AG08395 (cell line): ENCODE measurements around the gene SF3B2.
A peak's percentile ranks its signal among the peaks of the same experiment; 100 is the strongest.

Experiments
- DNase-seq: peaks from one replicate; pipeline ENCODE4 v3.0.0; 2012; ENCODE audit warnings: mixed read lengths, low spot score

The SF3B2 gene

DNA sequence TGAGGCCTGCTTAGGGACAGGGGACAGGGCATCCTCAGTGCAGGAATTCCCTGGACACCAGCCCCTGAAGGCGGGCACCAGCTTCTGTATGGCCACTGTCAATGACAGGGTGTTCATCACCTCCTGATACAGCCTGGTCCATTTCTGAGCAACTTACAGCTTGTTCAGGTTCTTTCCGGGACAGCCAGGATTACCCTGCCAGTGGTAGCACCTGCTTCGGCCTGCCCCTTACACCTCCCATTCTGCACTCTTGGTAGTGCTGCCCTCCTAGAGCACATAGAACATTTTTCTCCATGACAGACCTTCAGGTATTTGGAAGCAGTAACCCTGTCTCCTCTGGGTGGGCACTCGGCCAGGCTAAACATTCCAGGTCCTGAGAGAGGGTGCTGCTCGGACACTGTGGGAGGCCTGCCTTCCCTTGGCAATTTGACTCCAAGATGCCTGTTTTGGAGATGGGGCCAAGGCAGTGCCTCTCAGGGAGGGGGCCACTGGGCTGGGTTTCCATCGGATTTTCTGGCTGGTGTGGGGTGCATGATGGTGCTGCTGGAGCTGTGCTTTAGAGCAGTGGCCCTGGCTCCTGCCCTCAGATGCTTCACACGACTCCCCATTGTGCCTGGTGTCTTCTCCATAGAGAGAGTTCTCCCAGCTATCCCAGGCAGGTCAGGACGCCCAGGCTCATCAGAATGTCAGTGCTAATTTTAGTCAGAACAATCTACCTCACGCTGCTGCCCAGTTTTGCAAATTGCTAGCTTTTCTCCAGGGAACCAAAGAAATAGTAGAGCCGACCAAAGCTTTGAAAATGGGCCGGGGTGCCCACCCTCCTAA, 4.4 kb upstream of the SF3B2 start:
- no peak for DNase-seq

DNA sequence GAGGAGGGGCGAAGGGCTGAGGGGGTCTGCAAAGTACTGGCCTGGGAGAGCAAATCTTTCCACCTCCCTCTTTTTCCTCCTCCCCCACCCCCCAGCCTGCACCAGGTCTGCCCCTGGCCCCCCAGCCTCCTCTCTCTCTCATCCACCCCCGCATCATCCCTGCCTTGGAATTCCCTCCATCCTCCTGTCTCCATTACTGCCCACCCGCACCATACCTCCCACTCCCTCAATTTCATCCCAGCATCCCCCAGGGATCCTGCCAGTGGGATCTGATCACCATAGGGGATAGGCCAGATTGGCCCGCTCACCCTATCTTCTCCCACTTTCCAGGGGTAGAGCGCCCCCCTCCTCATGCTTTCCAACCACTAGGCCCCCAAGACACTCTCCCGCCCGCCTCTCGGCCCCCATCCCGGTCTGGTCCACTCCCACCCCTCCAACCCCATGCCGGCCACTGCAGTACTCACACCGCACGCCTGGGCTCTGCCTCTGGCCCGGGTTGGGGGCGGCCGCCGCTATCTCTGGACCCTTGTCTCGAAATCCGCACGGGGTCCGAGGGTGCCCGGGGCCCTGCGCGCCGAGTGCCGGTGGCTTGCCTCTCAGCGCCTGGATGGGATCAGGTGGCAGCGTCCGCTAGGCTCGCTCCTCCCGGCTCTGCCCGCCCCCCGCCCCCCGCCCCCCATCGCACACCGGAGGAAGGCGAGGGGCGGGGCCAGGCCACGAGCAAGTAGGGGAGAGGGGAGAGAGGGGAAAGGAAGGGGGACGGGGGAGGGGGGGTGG, 3.4 kb upstream of the SF3B2 start, which contains the start of gene GAL3ST3:
TSS of gene GAL3ST3 (minus strand) at position 615 of the 777 bp plus-strand sequence. CDS start 3,746 bp downstream, outside the sequence.
- no peak for DNase-seq

DNA sequence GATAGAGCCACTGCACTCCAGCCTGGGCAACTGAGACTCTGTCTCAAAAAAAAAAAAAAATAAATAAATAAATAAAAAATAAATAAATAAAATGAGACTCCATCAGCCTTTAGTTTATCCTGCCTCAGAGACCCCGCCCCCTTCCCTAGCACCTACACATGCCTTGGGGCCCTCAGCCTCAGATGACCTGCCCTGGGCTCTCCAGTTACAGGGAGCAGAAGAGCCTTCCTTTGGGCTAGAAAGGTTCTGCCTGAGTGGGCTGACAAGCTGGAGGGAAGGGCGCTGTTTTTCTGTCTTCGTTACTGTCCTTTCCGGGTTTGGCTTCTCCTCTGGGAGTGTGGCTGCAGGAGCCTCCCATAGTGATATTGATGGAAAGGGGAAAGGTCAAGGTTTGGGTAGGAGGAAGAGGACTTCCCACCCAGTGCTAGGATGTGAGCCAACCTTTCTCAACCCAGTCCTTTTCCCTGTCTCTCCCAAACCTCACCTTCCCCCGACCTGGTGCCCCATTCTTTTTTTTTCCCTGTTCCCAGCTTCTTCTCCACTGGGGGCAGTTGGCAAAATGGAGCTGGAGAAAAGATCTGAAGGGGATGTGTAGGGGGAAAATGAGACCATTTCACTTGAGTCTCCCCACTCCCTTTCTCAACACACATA, 1.5 kb upstream of the SF3B2 start:
- DNase-seq, result no peak

DNA sequence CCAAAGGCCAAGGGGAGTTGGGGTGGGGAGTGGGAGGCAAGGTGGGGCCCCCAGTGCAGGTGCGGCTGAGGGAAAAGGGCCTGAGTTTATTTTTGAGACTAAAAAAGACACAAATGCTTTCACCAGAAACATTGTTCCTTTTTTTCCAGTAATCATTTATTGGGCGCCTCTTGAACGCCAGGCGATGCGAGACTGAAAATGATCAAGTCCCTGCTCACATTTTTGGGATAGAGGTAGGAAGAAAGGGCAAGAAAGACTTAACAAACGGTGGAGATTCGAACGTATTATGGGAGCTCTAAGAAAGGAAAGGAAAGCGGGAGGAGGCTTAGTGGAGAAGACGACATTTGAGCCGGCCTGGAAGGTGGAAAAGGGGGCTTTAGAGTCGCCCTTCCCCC, 796 bp upstream of the SF3B2 start:
- DNase-seq, result no peak

DNA sequence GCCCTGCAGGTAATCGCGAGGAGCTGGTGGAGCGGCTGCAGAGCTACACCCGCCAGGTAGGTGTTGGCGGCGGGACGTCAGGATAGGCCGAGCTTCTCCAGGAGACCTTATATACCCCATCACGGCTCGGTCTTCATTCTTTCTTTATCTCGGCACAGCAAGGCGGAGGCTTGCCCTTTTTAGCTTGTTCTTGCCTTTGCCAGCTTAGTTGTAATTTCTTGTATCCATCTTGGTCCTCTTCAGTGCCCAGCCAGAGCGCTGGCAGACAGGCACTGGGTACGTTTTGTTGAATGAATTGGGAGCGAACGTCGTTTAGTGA, 459 bp downstream of the SF3B2 start:
- DNase-seq, result no peak

DNA sequence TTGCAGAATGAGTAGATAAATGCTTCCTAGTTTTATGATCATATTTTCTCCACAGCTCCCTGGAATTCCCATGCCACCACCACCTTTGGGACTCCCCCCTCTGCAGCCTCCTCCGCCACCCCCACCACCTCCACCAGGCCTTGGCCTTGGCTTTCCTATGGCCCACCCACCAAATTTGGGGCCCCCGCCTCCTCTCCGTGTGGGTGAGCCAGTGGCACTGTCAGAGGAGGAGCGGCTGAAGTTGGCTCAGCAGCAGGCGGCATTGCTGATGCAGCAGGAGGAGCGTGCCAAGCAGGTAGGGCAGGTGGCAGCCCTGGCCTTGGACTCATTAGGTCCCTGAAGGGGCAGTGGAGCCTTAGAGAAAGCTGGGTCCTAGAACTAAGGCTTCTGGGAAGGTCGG, 2.9 kb downstream of the SF3B2 start:
- DNase-seq, result no peak

DNA sequence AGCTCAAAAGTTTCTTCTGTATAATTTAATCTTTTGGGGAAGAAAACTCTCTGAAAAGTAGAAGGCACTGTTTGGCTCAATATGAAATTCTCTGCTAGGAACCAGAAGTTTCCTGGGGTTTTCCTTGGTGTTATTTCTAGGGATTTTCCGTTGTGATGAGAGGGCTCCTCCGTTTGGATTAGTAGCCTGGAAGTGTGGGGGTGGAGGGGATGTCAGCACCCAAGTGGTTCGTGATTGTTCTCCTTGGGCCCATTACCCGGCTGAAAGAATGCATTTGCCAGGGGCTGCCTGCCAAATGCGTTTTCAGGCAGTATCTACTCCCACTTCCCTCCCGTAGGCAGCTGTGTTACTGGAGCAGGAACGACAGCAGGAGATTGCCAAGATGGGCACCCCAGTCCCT, 4.3 kb downstream of the SF3B2 start:
- no peak for DNase-seq

DNA sequence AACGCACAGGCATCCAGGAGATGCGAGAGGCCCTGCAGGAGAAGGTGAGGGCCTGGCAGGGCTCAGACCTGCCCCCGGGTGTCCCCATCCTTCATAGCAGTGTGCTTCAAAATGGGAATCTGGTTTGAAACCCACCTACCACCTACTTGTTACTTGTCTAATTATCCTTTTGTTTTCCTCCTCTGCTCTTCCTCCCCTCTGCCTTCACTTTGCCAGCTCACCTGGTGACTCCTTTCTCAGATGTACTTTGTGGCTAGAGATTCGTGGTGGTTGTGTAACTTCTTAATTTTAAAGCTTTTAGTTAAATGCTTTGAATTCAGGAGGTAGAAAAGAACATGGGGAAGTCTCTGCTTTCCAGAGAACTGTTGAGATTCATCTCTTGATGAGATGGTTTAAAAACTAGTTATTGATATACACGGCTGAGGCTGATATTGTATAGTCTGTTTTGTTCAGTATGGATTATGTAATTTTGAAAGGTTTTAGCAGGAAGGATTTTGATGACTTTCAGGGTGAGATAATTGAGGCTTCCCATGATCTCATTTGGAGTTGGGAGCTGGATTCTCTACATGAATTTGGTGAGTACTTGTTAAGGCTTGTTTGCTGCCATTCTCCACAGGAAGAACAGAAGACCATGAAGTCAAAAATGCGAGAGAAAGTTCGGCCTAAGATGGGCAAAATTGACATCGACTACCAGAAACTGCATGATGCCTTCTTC, 8.0 kb downstream of the SF3B2 start:
- DNase-seq, result no peak

DNA sequence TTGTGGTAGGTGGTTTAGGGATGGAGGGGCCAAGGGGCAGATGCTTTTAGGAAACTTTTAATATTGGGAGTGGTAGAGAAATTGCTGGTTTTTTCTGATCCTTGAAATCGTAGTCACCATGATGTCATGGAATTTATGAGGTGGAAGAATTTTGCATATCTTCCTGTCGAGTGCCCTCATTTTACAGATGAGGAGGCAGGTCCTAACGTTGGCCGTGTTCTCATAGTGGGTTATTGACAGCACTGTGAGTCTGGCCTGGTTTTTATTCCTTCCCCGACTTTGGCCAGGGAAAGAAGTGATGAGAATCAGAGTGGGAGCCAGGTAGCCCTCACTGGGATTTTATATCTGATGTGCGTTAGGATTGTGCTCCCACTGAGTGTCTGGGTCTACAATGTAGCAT, 9.1 kb downstream of the SF3B2 start:
- DNase-seq, result no peak

DNA sequence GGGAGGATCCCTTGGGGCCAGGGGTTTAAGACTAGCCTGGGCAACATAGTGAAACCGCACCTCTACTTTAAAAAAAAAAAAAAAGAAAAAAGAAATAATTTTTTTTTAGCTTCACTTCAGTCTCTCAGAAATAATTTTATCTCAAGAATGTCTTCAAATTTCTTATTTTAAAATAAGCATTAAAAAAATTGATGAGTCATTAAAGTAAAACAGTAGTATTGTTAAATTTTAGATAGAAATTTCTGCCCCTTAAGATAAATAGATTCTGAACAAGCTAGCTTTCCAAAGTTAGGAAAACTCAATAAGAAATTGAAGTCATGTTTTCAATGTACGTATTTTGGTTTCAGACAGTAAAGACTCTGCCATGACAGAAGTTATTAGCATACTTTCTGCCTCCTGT, 10.2 kb downstream of the SF3B2 start:
- DNase-seq, result no peak

DNA sequence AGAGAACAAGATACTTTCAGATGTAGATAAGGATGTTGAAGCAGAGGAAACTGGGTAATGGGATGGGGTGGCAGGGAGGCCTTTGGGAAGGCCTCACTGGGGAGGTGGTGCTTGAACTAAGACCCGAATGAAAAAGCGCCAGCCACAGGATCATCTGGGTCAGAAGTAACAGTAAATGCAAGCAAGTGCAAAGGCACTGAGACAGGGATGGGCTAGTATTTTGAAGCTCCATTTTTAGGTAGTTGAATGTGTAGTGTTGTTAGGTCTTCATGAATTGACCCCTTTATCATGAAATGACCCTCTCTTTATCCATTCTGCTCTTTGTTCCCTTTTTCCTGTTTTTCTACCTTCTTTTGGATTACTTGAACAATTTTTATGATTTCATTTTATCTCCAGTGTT, 11.7 kb downstream of the SF3B2 start:
- DNase-seq, result no peak

- no peak for DNase-seq
These were observed 12.4 kb downstream of the SF3B2 start for GRCh38 chr11:66064571-66064970.

DNA sequence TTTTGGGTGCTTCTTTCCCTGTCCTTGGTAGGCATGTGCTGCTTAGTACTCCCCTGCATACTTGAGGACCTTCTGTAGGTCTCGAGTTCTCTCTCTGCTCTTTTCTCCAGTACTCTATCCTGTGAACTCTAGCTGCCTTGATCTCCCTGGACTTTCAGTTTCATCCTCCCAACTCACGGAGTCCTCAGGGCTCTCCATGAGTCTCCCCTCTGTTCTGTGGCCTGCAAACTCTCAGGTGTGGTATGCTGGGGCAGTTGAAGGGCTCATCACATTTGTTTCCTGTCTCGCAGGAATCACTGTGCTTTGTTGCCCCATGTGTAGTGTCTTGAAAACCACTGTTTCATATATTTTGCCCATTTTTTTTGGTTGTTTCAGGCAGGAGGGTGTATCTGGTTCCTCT, 14.6 kb downstream of the SF3B2 start:
- DNase-seq, result no peak

- DNase-seq, result no peak
These were observed 15.5 kb downstream of the SF3B2 start for GRCh38 chr11:66067640-66068039.

GRCh38 chr11:66068154-66068821, 16.1 kb downstream of the SF3B2 start:
- peak; percentile 65 for DNase-seq

DNA sequence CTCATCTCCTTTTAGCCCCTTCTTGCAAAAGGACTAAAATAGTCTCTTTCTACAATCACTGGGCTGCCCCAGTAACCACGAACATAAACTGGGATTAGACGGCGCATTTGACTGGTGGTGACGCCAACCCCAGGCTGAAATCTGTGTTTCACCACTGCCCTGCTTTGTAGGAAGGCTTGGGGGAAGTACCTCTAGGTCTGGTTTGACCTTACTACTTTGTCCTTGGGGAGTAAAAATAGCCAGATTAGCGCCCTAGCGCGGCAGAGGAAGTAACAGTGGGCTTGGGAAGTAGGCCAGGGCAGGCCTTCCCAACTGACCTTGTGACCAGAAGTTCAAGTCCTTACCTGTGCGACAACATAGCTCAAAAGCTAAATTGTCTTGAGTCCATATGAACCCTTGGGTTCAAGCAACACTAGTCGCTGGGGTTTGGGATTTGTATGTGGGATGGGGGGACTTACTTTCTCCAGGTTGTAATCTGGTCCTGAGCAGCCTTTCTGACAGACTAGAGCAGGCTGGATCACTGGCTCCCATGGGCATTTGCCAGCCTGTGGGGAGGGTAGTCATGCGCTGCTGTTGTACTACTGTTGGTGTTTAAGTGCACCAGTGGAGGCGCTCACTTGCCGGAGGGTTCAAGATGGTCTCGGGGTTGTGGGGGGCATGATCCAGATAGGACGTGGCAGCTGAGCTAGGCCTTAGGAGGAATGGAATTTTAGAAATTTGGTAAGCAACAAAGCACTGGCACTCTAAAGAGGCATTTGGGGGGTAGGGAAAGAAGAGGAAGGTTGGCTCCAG, 17.0 kb downstream of the SF3B2 start:
- peak; percentile 75 for DNase-seq

- peak; percentile 92 for DNase-seq
These were observed 17.8 kb downstream of the SF3B2 start, which contains the start of gene PACS1 for GRCh38 chr11:66069715-66070603. PACS1 (plus strand) TSS chr11:66070272; CDS start chr11:66070487, 215 bp downstream.

DNA sequence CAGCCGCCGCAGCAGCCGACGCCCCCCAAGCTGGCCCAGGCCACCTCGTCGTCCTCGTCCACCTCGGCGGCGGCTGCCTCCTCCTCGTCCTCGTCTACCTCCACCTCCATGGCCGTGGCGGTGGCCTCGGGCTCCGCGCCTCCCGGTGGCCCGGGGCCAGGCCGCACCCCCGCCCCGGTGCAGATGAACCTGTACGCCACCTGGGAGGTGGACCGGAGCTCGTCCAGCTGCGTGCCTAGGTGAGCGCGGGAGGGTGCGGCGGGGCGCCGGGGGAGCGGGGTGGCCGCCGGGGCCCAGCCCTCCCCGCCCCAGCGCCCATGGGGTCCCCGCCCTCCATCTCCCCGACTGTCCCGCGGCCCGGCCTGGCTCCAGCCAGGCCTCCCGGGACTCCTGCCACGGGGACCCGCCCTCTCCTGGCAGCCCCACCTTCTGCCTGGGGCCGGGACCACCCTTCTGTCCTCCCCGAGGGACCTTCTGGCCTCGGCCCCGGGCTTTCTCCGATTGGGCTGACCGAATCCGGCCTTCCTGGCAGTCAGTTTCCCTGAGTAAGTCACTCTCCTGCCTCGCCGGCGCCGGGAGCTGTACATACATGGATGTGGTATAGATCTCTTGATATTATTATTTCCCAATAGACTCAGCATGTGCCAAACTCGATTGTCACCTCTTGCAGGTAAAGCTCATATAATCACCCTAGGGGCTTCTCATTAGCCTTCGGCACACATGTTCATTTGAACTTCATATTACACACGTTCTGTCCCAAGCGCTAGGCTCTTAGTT, 18.6 kb downstream of the SF3B2 start:
- peak; percentile 48 for DNase-seq

DNA sequence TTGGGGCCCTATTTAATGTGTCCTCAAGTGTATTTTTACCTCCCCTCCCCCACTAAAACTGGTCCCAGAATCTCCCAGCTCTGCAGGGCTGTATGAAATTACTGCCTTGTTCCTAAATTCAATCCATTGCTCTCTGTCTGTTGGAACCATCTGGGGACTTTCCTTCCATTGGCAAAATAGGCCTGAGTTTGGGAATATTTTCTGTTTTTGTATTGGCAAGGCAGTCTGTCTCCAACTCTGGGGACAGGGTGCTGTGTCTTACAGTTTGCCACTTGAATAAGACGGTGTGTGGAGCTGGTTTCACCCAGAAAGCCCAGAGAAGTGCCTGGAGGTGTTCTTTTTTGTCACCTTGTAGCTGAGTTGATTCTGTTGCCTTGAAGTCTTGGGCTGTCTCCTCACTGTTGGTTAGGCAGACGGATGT, 19.2 kb downstream of the SF3B2 start:
- no peak for DNase-seq
